ENCODE data around the gene PACRG. TPM values are rescaled to one million over a fixed set of nuclear protein-coding genes. Genes with fewer than 3 reads are reported as not detected.

The PACRG gene
- total and polyA plus RNA-seq, 3 donors from 2014 or later: 54.0 to 84.6 (median 81.7) TPM

- WGBS, 2 donors: 92 to 98% methylated on average over 2 of the region's 2 CpGs
- H3K36me3 ChIP-seq (ENCODE audit: low read depth, missing control alignments): no peaks in the 10 kb centered on the region
Observed at GRCh38 chr6:163113358-163113962, 385.7 kb downstream of the PACRG start.

GRCh38 chr6:163118941-163119340 is 391.2 kb downstream of the PACRG start:
- Histone ChIP-seq H3K4me3 (no peak overlapping the region), H3K4me1 (no peaks in the 10 kb centered on the region), H3K9me3 (no peaks in the 10 kb centered on the region), H3K27me3 (no peaks in the 10 kb centered on the region), H3K27ac (no peak overlapping the region), H3K36me3 (ENCODE audit: low read depth, missing control alignments) (no peaks in the 10 kb centered on the region)
- no peak for TF ChIP-seq CTCF (IDR thresholded peaks at IDR 0.05)
- intact Hi-C loops (cut with DNase I; ENCODE audit: low total_unique reads): no loop called here
- WGBS, 2 donors: 92 to 93% methylated on average over 6 of the region's 6 CpGs
- no peak for DNase-seq

More at GRCh38 chr6:163113358-163113962, 385.7 kb downstream of the PACRG start:
- no peaks in the 10 kb centered on the region for H3K4me1 ChIP-seq
- intact Hi-C loops (cut with DNase I; ENCODE audit: low total_unique reads): no loop called here
- no peak for DNase-seq
- TF ChIP-seq CTCF (IDR thresholded peaks at IDR 0.05) (no peak), POLR2A (IDR thresholded peaks at IDR 0.05) (no peak)
- H3K9me3 ChIP-seq: no peaks in the 10 kb centered on the region
- H3K27me3 ChIP-seq: no peaks in the 10 kb centered on the region
- no peak overlapping the region for H3K4me3 ChIP-seq
- no peak overlapping the region for H3K27ac ChIP-seq

GRCh38 chr6:163120223-163120622 is 392.4 kb downstream of the PACRG start:
- intact Hi-C loops (cut with DNase I; ENCODE audit: low total_unique reads): no loop called here

DNA sequence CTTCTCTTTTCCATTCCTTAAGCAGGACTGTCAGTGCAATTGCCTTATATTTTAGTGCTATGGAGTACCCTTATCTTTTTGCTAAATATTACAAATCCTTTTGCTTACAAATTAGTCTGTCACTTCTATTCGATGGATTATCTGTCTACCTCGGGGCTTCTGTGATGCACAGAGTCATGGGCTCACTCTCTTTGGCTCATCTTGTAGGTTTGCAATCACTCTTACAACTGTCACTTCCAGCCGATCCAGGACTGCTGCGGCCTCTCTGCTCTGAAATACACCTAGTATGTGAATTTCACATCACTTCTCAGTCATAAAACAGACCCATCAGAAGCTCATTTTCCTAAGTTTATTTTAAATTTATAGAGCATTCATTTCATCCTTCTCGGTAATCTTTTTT is 393.5 kb downstream of the PACRG start:
- no peaks in the 10 kb centered on the region for H3K27me3 ChIP-seq
- 86 to 90% methylated on average over 5 of the region's 5 CpGs for WGBS, 2 donors
- no peaks in the 10 kb centered on the region for H3K9me3 ChIP-seq
- H3K27ac ChIP-seq: no peak overlapping the region
- no peaks in the 10 kb centered on the region for H3K4me1 ChIP-seq
- H3K4me3 ChIP-seq: no peak overlapping the region
- TF ChIP-seq CTCF (IDR thresholded peaks at IDR 0.05) (no peak), POLR2A (IDR thresholded peaks at IDR 0.05) (no peak)
- intact Hi-C loops (cut with DNase I; ENCODE audit: low total_unique reads): no loop called here
- DNase-seq: no peak
- no peaks in the 10 kb centered on the region for H3K36me3 ChIP-seq (ENCODE audit: low read depth, missing control alignments)

More at GRCh38 chr6:163120223-163120622, 392.4 kb downstream of the PACRG start:
- Histone ChIP-seq H3K36me3 (ENCODE audit: low read depth, missing control alignments) (no peaks in the 10 kb centered on the region), H3K4me1 (no peaks in the 10 kb centered on the region), H3K4me3 (no peak overlapping the region), H3K27me3 (no peaks in the 10 kb centered on the region), H3K27ac (no peak overlapping the region), H3K9me3 (no peaks in the 10 kb centered on the region)
- DNase-seq: no peak
- no peak for TF ChIP-seq POLR2A (IDR thresholded peaks at IDR 0.05)
- no peak for TF ChIP-seq CTCF (IDR thresholded peaks at IDR 0.05)
- WGBS, 2 donors: 89 to 92% methylated on average over 3 of the region's 3 CpGs

GRCh38 chr6:163122365-163122764 is 394.6 kb downstream of the PACRG start:
- intact Hi-C loops (cut with DNase I; ENCODE audit: low total_unique reads): no loop called here
- no peak overlapping the region for H3K27ac ChIP-seq
- H3K9me3 ChIP-seq: no peaks in the 10 kb centered on the region
- H3K27me3 ChIP-seq: no peaks in the 10 kb centered on the region
- H3K4me1 ChIP-seq: no peaks in the 10 kb centered on the region
- no peaks in the 10 kb centered on the region for H3K36me3 ChIP-seq (ENCODE audit: low read depth, missing control alignments)
- H3K4me3 ChIP-seq: no peak overlapping the region
- TF ChIP-seq POLR2A (IDR thresholded peaks at IDR 0.05) (no peak), CTCF (IDR thresholded peaks at IDR 0.05) (no peak)
- DNase-seq: no peak
- 88 to 90% methylated on average over 12 of the region's 12 CpGs for WGBS, 2 donors

Measured in testis (tissue), 3 donors.